Left ventricle myocardium inferior (tissue), 1 donor: ENCODE data around the gene GEN1. TPM values are rescaled to one million over a fixed set of nuclear protein-coding genes. Genes with fewer than 3 reads are reported as not detected.

Experiments
- DNase-seq: peaks from one replicate; pipeline ENCODE4 v3.0.0-alpha.2; 2020
- H3K27ac ChIP-seq: fragments of 200-600 bp; replicated peaks from 2 replicates; pipeline ENCODE4 v1.8.0; 2021
- H3K27me3 ChIP-seq: fragments of 200-600 bp; 2 replicates; pipeline ENCODE4 v1.8.0; 2021; ENCODE audit warnings: low read depth
- H3K36me3 ChIP-seq: fragments of 200-600 bp; 2 replicates; pipeline ENCODE4 v1.8.0; 2021
- H3K4me1 ChIP-seq: fragments of 200-600 bp; 2 replicates; pipeline ENCODE4 v1.8.0; 2021
- H3K4me3 ChIP-seq: fragments of 200-600 bp; 2 replicates; pipeline ENCODE4 v1.8.0; 2021; ENCODE audit warnings: mild to moderate bottlenecking, moderate library complexity
- H3K9me3 ChIP-seq: fragments of 200-600 bp; replicated peaks from 2 replicates; pipeline ENCODE4 v1.8.0; 2021
- CTCF ChIP-seq: fragments of 200-600 bp; IDR thresholded peaks from 2 replicates; pipeline ENCODE4 v1.8.0; 2021; ENCODE audit warnings: antibody characterized with exemption, mild to moderate bottlenecking, borderline replicate concordance
- intact Hi-C: fragments of 100-400 bp; cut with micrococcal nuclease; formaldehyde crosslinking; loops from one replicate; pipeline ENCODE4 v1.11.0; 2022
- total RNA-seq: library from RNA; stranded (reverse); fragmentation: NEBNext Ultra II Directional; extraction: Animal tissue kit (Norgen Biotek cat#: 25700); gene quantifications from one replicate; pipeline ENCODE4 v1.2.1, GENCODE V29; 2021
- donor health status: DM: no; HTN: yes; CAD: no; lungs with severe emphysema.

The GEN1 gene
- total RNA-seq, 1 donor from 2014 or later: 4.3 TPM

GRCh38 chr2:17827785-17828184 lies 73.8 kb downstream of the GEN1 start:
- no peak for DNase-seq
- H3K4me1 ChIP-seq: peaks cover 19% of the 10 kb centered on the region
- H3K4me3 ChIP-seq: no peak overlapping the region
- no peaks in the 10 kb centered on the region for H3K9me3 ChIP-seq
- peaks cover 7% of the 10 kb centered on the region for H3K27me3 ChIP-seq
- TF ChIP-seq CTCF: no peak
- intact Hi-C loops: no loop called here
- H3K36me3 ChIP-seq: no peaks in the 10 kb centered on the region
- H3K27ac ChIP-seq: no peak overlapping the region

DNA sequence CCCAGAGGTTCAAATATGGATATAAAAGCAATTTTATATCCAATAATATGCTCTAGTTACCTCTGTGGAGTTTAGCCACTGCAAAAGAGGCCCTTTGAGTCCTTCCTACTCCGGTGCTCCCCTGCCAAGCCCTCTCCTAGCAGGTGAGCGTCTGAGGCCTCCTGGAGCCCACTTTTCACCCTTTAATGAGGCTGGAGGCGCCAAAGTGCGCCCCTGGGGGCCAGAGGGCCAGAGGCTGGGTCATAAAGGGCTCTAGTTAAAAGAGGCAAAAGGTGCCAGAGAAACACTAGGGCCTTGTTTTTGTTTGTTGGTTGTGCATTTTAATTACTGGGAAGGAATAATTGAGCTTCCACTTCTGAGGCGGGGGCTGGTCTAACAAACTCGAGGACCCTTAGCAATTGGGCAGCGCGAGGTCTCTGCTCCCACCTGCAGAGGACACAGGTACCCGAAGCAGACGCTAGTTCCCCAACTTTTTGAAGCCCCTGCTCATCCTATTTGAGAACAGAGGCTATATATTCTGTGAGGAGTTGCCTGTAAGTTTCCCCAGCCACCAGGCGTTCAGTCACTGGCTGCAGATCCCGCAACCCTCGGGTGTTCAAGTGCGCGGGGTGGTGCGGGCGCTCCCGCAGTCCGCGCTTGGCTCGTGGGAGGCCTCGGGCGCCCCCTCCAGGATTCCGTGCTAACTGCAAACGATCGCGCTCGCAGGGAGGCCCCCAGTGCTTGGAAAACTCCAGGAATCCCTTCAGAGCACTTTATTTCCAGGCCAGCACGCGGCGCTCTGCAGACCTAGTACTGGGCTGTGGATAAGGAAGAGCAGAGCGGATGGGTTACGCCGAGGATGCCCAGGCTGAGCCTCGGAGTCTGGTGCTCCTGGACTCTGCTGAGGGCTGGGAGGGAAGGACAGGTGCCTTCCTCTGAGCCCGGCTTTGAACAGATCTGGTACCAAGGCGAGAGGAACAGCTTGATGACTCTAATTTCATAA lies 76.4 kb downstream of the GEN1 start:
- H3K36me3 ChIP-seq: no peaks in the 10 kb centered on the region
- peaks cover 7% of the 10 kb centered on the region for H3K27me3 ChIP-seq
- TF ChIP-seq CTCF: peak; percentile 93
- H3K4me1 ChIP-seq: peaks cover 10% of the 10 kb centered on the region
- DNase-seq: peak; percentile 79
- peak overlapping the region; percentile 36 for H3K4me3 ChIP-seq
- no peak overlapping the region for H3K27ac ChIP-seq
- intact Hi-C loops: loop anchor here (5.0 kb wide), 1 partner anchor 113 kb away; no protein-coding TSS in a partner anchor
- no peaks in the 10 kb centered on the region for H3K9me3 ChIP-seq

DNA sequence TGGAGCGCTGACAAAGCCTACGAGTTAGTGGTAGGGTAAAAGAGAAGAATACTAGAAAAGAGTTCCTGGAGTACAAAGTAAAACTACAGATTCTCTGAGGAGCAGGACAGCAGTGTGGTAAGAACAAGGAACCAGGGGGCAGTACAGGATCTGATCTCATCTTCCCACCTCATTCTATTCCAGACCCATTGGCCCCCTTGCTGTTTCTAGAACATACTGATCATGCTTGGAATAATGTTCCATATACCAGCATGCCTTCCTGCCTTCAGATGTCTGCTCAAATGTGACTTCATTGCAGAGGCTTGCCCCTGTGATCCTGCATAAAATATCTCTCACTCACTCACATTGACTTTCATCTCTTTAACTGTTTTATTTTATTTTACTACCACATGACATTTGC lies 81.6 kb downstream of the GEN1 start:
- Histone ChIP-seq H3K9me3 (no peaks in the 10 kb centered on the region), H3K27ac (no peak overlapping the region), H3K4me3 (no peak overlapping the region), H3K27me3 (peaks cover 7% of the 10 kb centered on the region), H3K36me3 (no peaks in the 10 kb centered on the region), H3K4me1 (peaks cover 18% of the 10 kb centered on the region)
- DNase-seq: no peak
- intact Hi-C loops: no loop called here
- TF ChIP-seq CTCF: no peak

Other genes starting within 250 kb of the GEN1 start
- gene RAD51AP2, start 235.7 kb upstream of the GEN1 start, total RNA-seq: 0.14 TPM
- 15.8 TPM for gene VSNL1, start 213.4 kb upstream of the GEN1 start, total RNA-seq
- gene SMC6, start 328 bp upstream of the GEN1 start, total RNA-seq: 13.3 TPM
- gene MSGN1, start 62.3 kb downstream of the GEN1 start, total RNA-seq: not detected
- 4.0 TPM for gene KCNS3, start 124.5 kb downstream of the GEN1 start, total RNA-seq